ENCODE measurements around the gene NAA20. TPM values are rescaled to one million over a fixed set of nuclear protein-coding genes. Genes with fewer than 3 reads are reported as not detected.

The NAA20 gene
- total and polyA plus RNA-seq, 2 of the 13 experiments (the other 11 are each of a cell fraction or from before 2014, with no cell fraction given) = 81.9 to 82.8 TPM

DNA sequence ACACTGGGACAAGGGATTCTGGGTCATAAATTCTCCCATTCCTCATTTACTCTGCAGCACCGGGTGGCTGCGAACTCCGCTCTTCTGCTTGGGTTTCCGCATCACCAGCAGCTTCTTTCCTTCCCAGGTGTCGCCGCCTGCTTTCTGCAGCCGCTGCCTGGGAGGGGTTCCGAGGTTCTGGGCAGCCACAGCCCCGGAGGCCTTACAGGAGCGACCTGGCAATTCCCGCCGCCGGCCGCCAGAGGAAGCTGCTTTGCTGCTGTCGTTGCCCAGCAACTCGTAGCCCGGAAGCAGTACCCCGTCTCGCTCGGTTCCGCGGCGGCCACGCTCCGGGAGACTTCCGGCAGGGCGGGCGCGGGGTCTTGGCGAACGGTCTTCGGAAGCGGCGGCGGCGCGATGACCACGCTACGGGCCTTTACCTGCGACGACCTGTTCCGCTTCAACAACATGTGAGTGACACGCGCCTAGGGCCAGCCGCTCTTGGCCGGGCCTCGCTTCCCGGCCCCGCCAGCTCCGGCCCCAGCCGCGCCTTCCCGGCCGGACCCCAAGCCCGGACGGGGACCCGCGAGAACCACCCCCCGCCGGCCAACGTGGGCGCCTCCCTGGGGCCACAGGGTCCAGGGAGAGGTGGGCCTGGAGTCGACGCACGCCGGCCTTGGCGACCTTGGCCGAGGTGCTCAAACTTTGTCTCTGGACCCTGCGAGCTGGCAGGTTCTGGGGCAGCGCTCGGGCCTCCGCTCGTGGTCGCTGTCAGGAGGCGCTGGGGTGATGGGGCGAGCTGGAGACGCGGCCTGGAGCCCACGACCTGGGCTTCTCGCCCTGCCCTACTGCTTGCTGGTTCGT is at the start of gene NAA20 (continued):
- TF ChIP-seq PTBP1 (IDR thresholded peaks at IDR 0.05; ENCODE audit: low read depth, low read length, poor library complexity, severe bottlenecking) (no peak), ZNF367 (CRISPR knock-in tag; IDR thresholded peaks at IDR 0.05; ENCODE audit: borderline replicate concordance) (peak; percentile 41; the same call in 1 of the 2 replicates), ZNF12 (CRISPR knock-in tag; IDR thresholded peaks at IDR 0.05) (peak; percentile 74), PCBP1 (IDR thresholded peaks at IDR 0.05; ENCODE audit: borderline replicate concordance, low read depth, low read length) (peak; percentile 94), RARG (CRISPR knock-in tag; IDR thresholded peaks at IDR 0.05; ENCODE audit: low read depth) (0 out of 2 replicates have a peak, but pooled peaks have one; percentile 82), ZNF598 (CRISPR knock-in tag; IDR thresholded peaks at IDR 0.05; ENCODE audit: borderline replicate concordance) (peak; percentile 87; the same call in 1 of the 2 replicates), RFXAP (CRISPR knock-in tag; IDR thresholded peaks at IDR 0.05; ENCODE audit: borderline replicate concordance) (peak; percentile 83; the same call in 1 of the 2 replicates), TSC22D2 (CRISPR knock-in tag; IDR thresholded peaks at IDR 0.05; ENCODE audit: borderline replicate concordance) (peak; percentile 89), POGZ (CRISPR knock-in tag; IDR thresholded peaks at IDR 0.05) (peak; percentile 97), DNMT3B (CRISPR knock-in tag; conservative IDR thresholded peaks at IDR 0.05) (no peak), ZNF138 (CRISPR knock-in tag; IDR thresholded peaks at IDR 0.05; ENCODE audit: low read depth) (peak; percentile 85)
- TF ChIP-seq, protein P1, sequence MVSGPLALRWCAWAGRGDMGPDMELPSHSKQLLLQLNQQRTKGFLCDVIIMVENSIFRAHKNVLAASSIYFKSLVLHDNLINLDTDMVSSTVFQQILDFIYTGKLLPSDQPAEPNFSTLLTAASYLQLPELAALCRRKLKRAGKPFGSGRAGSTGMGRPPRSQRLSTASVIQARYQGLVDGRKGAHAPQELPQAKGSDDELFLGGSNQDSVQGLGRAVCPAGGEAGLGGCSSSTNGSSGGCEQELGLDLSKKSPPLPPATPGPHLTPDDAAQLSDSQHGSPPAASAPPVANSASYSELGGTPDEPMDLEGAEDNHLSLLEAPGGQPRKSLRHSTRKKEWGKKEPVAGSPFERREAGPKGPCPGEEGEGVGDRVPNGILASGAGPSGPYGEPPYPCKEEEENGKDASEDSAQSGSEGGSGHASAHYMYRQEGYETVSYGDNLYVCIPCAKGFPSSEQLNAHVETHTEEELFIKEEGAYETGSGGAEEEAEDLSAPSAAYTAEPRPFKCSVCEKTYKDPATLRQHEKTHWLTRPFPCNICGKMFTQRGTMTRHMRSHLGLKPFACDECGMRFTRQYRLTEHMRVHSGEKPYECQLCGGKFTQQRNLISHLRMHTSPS (CRISPR knock-in tag; IDR thresholded peaks at IDR 0.05; ENCODE audit: low read depth) = peak; percentile 44; the same call in 1 of the 2 replicates
- TF ChIP-seq, protein P2, sequence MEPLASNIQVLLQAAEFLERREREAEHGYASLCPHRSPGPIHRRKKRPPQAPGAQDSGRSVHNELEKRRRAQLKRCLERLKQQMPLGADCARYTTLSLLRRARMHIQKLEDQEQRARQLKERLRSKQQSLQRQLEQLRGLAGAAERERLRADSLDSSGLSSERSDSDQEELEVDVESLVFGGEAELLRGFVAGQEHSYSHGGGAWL (CRISPR knock-in tag; IDR thresholded peaks at IDR 0.05) = peak; percentile 97
- TF ChIP-seq, protein P3, sequence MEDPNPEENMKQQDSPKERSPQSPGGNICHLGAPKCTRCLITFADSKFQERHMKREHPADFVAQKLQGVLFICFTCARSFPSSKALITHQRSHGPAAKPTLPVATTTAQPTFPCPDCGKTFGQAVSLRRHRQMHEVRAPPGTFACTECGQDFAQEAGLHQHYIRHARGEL (CRISPR knock-in tag; IDR thresholded peaks at IDR 0.05) = 0 out of 2 replicates have a peak, but pooled peaks have one; percentile 54
- TF ChIP-seq, protein P4, sequence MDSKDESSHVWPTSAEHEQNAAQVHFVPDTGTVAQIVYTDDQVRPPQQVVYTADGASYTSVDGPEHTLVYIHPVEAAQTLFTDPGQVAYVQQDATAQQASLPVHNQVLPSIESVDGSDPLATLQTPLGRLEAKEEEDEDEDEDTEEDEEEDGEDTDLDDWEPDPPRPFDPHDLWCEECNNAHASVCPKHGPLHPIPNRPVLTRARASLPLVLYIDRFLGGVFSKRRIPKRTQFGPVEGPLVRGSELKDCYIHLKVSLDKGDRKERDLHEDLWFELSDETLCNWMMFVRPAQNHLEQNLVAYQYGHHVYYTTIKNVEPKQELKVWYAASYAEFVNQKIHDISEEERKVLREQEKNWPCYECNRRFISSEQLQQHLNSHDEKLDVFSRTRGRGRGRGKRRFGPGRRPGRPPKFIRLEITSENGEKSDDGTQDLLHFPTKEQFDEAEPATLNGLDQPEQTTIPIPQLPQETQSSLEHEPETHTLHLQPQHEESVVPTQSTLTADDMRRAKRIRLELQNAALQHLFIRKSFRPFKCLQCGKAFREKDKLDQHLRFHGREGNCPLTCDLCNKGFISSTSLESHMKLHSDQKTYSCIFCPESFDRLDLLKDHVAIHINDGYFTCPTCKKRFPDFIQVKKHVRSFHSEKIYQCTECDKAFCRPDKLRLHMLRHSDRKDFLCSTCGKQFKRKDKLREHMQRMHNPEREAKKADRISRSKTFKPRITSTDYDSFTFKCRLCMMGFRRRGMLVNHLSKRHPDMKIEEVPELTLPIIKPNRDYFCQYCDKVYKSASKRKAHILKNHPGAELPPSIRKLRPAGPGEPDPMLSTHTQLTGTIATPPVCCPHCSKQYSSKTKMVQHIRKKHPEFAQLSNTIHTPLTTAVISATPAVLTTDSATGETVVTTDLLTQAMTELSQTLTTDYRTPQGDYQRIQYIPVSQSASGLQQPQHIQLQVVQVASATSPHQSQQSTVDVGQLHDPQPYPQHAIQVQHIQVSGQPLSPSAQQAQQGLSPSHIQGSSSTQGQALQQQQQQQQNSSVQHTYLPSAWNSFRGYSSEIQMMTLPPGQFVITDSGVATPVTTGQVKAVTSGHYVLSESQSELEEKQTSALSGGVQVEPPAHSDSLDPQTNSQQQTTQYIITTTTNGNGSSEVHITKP (CRISPR knock-in tag; IDR thresholded peaks at IDR 0.05; ENCODE audit: low read depth) = peak; percentile 70; the same call in 1 of the 2 replicates
- TF ChIP-seq, protein P5, sequence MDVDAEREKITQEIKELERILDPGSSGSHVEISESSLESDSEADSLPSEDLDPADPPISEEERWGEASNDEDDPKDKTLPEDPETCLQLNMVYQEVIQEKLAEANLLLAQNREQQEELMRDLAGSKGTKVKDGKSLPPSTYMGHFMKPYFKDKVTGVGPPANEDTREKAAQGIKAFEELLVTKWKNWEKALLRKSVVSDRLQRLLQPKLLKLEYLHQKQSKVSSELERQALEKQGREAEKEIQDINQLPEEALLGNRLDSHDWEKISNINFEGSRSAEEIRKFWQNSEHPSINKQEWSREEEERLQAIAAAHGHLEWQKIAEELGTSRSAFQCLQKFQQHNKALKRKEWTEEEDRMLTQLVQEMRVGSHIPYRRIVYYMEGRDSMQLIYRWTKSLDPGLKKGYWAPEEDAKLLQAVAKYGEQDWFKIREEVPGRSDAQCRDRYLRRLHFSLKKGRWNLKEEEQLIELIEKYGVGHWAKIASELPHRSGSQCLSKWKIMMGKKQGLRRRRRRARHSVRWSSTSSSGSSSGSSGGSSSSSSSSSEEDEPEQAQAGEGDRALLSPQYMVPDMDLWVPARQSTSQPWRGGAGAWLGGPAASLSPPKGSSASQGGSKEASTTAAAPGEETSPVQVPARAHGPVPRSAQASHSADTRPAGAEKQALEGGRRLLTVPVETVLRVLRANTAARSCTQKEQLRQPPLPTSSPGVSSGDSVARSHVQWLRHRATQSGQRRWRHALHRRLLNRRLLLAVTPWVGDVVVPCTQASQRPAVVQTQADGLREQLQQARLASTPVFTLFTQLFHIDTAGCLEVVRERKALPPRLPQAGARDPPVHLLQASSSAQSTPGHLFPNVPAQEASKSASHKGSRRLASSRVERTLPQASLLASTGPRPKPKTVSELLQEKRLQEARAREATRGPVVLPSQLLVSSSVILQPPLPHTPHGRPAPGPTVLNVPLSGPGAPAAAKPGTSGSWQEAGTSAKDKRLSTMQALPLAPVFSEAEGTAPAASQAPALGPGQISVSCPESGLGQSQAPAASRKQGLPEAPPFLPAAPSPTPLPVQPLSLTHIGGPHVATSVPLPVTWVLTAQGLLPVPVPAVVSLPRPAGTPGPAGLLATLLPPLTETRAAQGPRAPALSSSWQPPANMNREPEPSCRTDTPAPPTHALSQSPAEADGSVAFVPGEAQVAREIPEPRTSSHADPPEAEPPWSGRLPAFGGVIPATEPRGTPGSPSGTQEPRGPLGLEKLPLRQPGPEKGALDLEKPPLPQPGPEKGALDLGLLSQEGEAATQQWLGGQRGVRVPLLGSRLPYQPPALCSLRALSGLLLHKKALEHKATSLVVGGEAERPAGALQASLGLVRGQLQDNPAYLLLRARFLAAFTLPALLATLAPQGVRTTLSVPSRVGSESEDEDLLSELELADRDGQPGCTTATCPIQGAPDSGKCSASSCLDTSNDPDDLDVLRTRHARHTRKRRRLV (CRISPR knock-in tag; IDR thresholded peaks at IDR 0.05) = no peak; the same call in none of the 2 replicates
